ENCODE data around the gene FGD4.

FGD4 gene

GRCh38 chr12:32399370-32400113 lies at the start of gene FGD4:
TSS of gene FGD4 (plus strand) at chr12:32399558.
- in situ Hi-C loops (cut with MboI; ENCODE audit: low sequenced_read_pairs): no loop called here

DNA sequence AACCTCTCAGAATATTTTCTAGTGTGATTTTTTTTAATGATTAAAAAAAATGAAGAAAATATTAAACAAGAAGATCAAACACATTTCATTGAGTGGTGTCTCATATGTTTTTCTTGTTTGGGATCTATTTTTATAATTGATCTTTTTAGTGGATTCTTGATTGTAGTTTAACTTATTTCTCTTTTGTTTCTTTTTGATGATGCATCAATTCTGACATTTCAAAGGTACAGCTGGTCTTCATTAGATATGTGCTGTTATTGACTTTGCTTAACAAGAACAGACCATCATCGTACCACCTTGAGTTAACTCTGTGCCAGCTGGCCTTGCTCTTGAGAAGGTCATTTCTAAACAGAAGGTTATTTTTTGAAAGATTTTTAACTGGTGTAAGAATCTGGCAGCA lies 45.8 kb upstream of the FGD4 start:
- in situ Hi-C loops (cut with MboI; ENCODE audit: low sequenced_read_pairs): loop anchor here (25.0 kb wide), 1 partner anchor 309 kb away; no protein-coding TSS in a partner anchor

DNA sequence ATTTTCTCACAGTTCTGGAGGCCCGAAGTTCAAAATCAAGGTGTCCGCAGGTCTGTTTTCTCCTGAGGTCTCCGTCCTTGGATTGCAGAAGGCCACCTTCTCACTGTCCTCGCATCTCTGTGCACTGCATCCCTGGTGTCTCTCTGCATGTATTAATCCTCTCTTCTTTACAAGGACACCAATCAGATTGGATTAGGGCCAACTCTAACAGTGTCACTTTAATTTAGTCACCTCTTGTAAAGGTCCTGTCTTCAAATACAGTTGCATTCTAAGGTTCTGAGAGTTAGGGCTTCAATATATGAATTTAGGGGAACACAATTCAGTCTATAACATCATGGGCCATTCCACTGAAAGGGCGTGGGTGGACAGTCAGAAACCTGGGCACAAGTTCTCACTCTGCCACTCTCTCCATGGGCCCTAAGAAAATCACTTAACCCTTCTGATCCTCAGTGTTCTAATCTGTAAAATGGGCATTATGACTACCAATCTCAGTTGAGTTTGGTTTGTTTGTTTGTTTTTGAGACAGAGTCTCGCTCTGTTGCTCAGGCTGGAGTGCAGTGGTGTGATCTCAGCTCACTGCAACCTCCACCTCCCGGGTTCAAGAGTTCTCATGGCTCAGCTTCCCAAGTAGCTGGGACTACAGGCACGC lies 41.6 kb upstream of the FGD4 start:
- in situ Hi-C loops (cut with MboI; ENCODE audit: low sequenced_read_pairs): loop anchor here (25.0 kb wide), 1 partner anchor 305 kb away; no protein-coding TSS in a partner anchor

DNA sequence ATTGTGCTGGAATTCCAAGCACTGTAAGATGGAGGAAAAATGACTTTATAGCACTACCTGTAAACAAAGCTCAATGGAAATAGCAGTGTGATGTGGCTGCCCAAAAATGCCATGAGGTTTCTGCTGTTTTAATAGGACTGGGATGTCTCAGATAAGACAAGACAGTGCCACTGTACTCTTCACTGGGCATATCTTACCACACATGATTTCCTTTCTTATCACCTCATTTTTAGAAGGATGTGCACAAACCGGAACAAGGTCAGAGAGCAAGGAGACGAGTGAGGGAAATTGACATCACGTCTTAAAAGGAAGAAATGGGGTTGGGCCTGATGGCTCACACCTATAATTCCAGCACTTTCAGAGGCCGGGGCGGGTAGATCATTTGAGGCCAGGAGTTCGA lies 38.4 kb upstream of the FGD4 start:
- in situ Hi-C loops (cut with MboI; ENCODE audit: low sequenced_read_pairs): loop anchor here (25.0 kb wide), 1 partner anchor 301 kb away; no protein-coding TSS in a partner anchor

DNA sequence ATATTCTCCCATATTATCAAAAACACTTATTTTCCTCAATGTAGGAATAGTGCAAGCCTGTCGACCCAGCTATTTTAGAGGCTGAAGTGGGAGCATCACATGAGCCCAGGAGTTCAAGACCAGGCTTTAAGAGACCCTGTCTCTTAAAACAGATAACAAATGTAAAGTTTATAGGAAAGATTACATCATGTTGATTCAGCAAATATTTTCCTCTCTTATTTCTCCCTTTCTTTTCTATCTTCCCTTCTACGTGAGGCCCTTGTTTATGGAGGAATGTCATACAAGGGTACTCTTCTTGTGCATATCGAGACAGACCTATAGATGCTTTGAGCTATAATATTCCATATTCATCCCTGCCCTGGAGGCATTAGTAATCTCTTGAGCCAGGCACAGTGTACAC lies 36.5 kb upstream of the FGD4 start:
- in situ Hi-C loops (cut with MboI; ENCODE audit: low sequenced_read_pairs): loop anchor here (25.0 kb wide), 1 partner anchor 299 kb away; no protein-coding TSS in a partner anchor

GRCh38 chr12:32365473-32366064 lies 33.8 kb upstream of the FGD4 start:
- in situ Hi-C loops (cut with MboI; ENCODE audit: low sequenced_read_pairs): loop anchor here (25.0 kb wide), 1 partner anchor 297 kb away; no protein-coding TSS in a partner anchor

DNA sequence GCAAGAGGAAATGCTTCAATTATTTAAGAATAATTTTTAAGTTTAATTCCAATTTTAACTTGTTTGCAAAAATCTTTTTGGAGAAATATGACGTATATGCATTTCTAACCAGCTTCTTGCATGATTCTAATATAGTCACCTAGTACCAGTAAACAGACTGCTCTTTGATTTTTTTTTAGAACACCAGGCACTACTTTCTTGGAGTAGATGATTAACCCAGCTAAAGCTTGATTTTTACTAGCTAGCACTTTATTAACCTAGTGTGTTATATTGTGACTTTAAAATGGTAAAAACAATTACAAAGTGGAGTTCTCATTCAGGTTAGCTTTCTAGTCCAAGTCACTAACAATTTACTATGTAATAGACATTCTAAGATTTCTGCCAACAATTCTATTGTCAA lies 32.6 kb upstream of the FGD4 start:
- in situ Hi-C loops (cut with MboI; ENCODE audit: low sequenced_read_pairs): loop anchor here (25.0 kb wide), 1 partner anchor 296 kb away; no protein-coding TSS in a partner anchor

DNA sequence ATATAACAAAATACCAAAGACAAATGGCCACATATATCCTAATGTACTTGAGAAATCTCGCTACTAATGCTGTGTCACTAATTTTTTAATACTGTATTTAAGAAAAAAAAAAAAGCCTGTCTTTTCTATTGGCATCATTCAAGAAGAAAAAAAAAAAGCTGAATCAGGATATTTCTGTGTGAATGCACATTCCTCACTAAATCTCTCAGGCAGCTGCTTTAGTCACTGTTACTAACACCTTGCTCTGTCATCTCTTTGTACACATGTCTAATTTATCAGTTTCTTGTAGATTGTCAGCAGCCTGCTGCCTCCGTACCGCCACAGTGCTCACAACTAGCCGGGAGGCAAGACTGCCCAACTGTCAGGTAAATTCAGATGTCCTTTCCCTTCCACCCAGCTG lies 32.0 kb upstream of the FGD4 start:
- in situ Hi-C loops (cut with MboI; ENCODE audit: low sequenced_read_pairs): loop anchor here (25.0 kb wide), 1 partner anchor 295 kb away; no protein-coding TSS in a partner anchor

GRCh38 chr12:32369202-32369601 lies 30.2 kb upstream of the FGD4 start:
- in situ Hi-C loops (cut with MboI; ENCODE audit: low sequenced_read_pairs): loop anchor here (25.0 kb wide), 1 partner anchor 293 kb away; no protein-coding TSS in a partner anchor

DNA sequence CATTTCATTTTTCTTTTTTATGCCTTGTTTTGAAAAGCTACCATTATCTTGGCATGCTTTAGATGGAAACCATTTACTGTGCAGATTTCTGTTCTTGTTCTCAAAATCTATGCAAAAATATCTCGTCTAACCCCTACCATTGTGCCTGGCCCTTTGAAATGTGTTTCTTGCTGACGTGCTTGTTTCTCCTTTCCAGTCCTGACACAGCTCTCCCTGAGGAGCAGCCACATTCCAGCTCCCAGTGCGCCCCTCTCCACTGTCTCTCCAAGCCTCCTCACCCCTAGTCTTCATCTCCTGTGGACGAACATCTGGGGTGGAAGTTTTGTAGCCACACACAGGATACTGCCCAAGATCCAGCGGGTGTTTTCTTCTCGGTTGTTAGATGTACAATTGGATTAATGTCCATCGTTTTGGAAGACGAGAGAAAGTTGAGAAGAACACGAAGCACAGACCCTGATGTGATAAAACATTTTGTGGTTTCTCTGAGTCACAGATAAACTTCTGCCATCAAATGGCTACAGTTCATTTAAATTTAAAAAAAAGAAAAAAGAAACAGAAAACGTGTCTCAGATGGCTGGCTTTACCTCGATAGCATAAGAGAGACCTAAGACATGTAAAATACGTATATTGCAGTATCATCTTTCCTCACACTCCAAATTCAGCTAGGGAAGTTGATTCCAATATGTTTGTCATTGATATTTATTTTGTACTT lies 21.9 kb upstream of the FGD4 start:
- in situ Hi-C loops (cut with MboI; ENCODE audit: low sequenced_read_pairs): no loop called here

GRCh38 chr12:32379213-32379612 lies 20.1 kb upstream of the FGD4 start:
- in situ Hi-C loops (cut with MboI; ENCODE audit: low sequenced_read_pairs): no loop called here

GRCh38 chr12:32379667-32380066 lies 19.7 kb upstream of the FGD4 start:
- in situ Hi-C loops (cut with MboI; ENCODE audit: low sequenced_read_pairs): no loop called here

GRCh38 chr12:32382226-32382625 lies 17.1 kb upstream of the FGD4 start:
- in situ Hi-C loops (cut with MboI; ENCODE audit: low sequenced_read_pairs): no loop called here

DNA sequence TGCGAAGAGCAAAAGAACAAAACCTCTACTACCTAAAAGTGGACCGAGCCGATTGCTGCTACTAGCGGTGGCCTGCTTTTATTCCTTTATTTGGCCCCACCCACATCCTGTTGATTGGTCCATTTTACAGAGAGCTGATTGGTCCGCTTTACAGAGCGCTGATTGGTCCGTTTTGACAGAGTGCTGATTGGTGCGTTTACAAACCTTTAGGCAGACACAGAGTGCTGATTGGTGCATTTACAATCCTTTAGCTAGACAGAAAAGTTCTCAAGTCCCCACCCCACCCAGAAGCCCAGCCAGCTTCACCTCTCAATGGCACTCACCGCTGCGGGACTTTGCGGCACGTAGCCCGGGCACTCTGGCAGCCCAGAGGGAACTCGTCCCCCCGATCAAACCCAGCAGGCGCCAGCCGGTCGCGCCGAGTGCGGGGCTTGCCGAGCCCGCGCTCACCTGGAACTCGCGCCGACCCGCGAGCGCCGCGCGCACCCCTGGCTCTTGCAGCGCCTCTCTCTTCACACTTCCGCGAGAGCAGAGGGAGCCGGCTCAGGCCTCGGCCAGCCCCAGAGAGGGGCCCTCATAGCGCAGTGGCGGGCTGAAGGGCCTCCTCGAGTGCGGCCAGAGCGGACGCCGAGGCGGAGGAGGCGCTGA lies 8.7 kb upstream of the FGD4 start:
- in situ Hi-C loops (cut with MboI; ENCODE audit: low sequenced_read_pairs): no loop called here

DNA sequence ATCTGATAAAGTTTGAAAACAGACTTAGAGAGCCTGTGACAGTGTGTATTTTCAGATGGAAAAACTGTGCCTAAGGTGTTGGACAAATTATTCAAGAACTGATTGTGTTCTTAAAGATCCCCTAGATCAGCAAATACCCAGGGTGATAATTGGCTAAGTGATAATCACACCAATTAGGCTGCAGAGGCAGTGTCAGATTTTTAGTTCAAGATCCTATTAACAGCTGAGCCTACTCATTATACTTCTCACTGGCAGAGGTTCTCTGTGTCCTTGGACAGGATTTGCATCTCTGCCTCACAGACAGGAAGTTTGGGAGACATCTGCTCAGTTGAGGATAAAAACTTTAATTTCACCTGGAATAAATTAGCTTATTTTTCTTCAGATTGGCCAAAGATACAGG lies 4.3 kb upstream of the FGD4 start:
- in situ Hi-C loops (cut with MboI; ENCODE audit: low sequenced_read_pairs): no loop called here

GRCh38 chr12:32397696-32398095 lies 1.7 kb upstream of the FGD4 start:
- in situ Hi-C loops (cut with MboI; ENCODE audit: low sequenced_read_pairs): no loop called here

GRCh38 chr12:32398181-32398580 lies 1.2 kb upstream of the FGD4 start:
- in situ Hi-C loops (cut with MboI; ENCODE audit: low sequenced_read_pairs): no loop called here

GRCh38 chr12:32398816-32399369 lies 465 bp upstream of the FGD4 start:
- in situ Hi-C loops (cut with MboI; ENCODE audit: low sequenced_read_pairs): no loop called here

DNA sequence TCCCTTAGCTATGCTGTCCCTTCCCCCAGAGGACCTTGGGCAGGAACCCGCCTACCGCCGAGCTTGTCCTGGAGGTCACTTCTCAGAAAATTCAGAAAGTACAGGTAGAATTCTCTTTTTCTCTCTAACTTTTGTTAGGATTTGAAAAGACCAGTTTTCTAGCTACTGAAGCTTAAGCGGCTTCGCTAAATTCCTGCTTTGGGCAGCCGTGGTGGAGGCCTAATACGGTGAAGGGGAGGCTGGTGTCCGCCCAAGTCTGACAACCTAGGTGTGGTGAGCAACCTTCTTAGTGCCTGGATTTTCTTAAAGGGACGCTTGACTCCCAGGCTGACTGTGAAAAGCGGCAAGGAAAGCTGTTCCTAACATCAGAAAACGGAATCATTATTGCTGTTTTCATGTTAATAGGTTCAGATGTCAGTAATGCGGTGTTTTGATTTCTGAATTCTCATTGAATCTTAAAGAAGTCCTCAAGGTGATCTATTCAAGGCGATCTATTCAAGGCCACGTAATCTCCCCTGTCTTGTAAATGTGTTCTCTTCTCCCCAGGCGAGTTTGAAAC lies 835 bp downstream of the FGD4 start:
- in situ Hi-C loops (cut with MboI; ENCODE audit: low sequenced_read_pairs): no loop called here

GRCh38 chr12:32400866-32401265 lies 1.5 kb downstream of the FGD4 start:
- in situ Hi-C loops (cut with MboI; ENCODE audit: low sequenced_read_pairs): no loop called here

All from HL-60/S4 treated with retinoic acid at 250 ng/mL for 4 days and 3 days (cell line).